Pancreas (tissue), 10 donors: ENCODE data around the gene RCAN1. TPM values are rescaled to one million over a fixed set of nuclear protein-coding genes. Genes with fewer than 3 reads are reported as not detected.

Experiments used
- ATAC-seq, 4 donors: fragments of 200-7000 bp; cut with Tn5 transposase; one replicate each; pipeline versions ENCODE4 v1.8.0 to v1.9.1; 2020; ENCODE audit warnings: mild to moderate bottlenecking in 4 of 4, moderate library complexity in 4 of 4
- DNase-seq, 6 donors: peaks; one replicate each; pipeline ENCODE4 v3.0.0-alpha.2; 2020
- FAIRE-seq: peaks from 2 replicates; lab custom pipeline; 2012; peaks lifted over from hg19 to GRCh38; lab: Jason Lieb, UNC
- H3K27ac ChIP-seq, 4 donors: fragments of 200-600 bp; sonication (generic); 1 replicate in 3 of 4; 2 replicates in 1 of 4; pipeline versions ENCODE4 v1.5.0 to v1.8.0; 2020
- H3K27me3 ChIP-seq, 4 donors: fragments of 200-600 bp; one replicate each; pipeline ENCODE4 v1.8.0; 2021
- H3K36me3 ChIP-seq, 3 donors: fragments of 200-600 bp; sonication (generic) in 1 of 3; one replicate each; pipeline versions ENCODE4 v1.5.0 to v1.8.0; 2020 to 2021
- H3K4me1 ChIP-seq, 3 donors: fragments of 200-600 bp; one replicate each; pipeline ENCODE4 v1.8.0; 2021
- H3K4me3 ChIP-seq, 4 donors: fragments of 200-600 bp; sonication (generic) in 2 of 4; one replicate each; pipeline versions ENCODE4 v1.5.0 to v1.8.0; 2020 to 2021
- H3K9me3 ChIP-seq, 4 donors: fragments of 200-600 bp; one replicate each; pipeline ENCODE4 v1.8.0; 2021
- CTCF ChIP-seq, 4 donors: fragments of 200-600 bp; sonication (generic) in 3 of 4; IDR thresholded peaks; one replicate each; pipeline versions ENCODE4 v1.5.0 to v1.8.0; 2021; ENCODE audit warnings: antibody characterized with exemption in 4 of 4
- WGBS, 2 donors: extraction: QIAGEN DNeasy Blood & Tissue Kit; methylation state at CpG; one replicate each; pipeline ENCODE4 v1.1.7; 2013; 5-methylcytosine and 5-hydroxymethylcytosine counted together
- intact Hi-C, 3 donors: fragments of 100-400 bp; cut with DNase I; formaldehyde crosslinking; loops; one replicate each; pipeline versions ENCODE4 v1.11.1 to v1.14.2; 2022
- polyA plus RNA-seq, 2 donors: library from polyadenylated mRNA; stranded (reverse); fragments of 200-250 nt; gene quantifications; one replicate each; pipeline ENCODE4 v1.2.3, GENCODE V29; 2013
- total RNA-seq, 6 donors: library from RNA; stranded (reverse); fragmentation: NEBNext Ultra II Directional in 4 of 6; extraction: Animal tissue kit (Norgen Biotek cat#: 25700) in 4 of 6; gene quantifications; one replicate each; pipeline versions ENCODE4 v1.2.1 to v1.2.4, GENCODE V29; 2021 to 2023
- donor health status: healthy with polysubstance abuse.
- donor health status: DM: no; HTN: no; CAD: no; lungs with moderate emphysema.
- donor health status: DM: no; HTN: no; CAD: no.
- donor health status: control.
- donor health status: control.
- donor health status: Bipolar disorder and iron deficiency.
- donor health status: DM: yes; HTN: yes; CAD: no.
- donor health status: DM: no; HTN: no; CAD: no.
- donor health status: DM: no; HTN: no; CAD: no.
- donor health status: DM: yes; HTN: yes; CAD: no.

The RCAN1 gene
- total and polyA plus RNA-seq, 8 donors = 9.5 to 19.7 (median 14.7) TPM

GRCh38 chr21:34593423-34593822, 21.5 kb downstream of the RCAN1 start:
- WGBS, 2 donors = 31 to 34% methylated on average over 5 of the region's 5 CpGs
- peak; percentile 19 to 43 (median 30) for ATAC-seq
- Histone ChIP-seq H3K27me3 (no peaks in the 10 kb centered on the region), H3K4me1 (peaks cover 46 to 57% (median 51%) of the 10 kb centered on the region in 3 donors), H3K4me3 (no peak overlapping the region), H3K9me3 (no peaks in the 10 kb centered on the region), H3K36me3 (no peaks in the 10 kb centered on the region), H3K27ac (peak overlapping the region in 3 of 4 donors; percentile 17 to 82 (median 67))
- no peak for TF ChIP-seq CTCF (IDR thresholded peaks at IDR 0.05)
- FAIRE-seq = no peak
- intact Hi-C loops = no loop called here
- DNase-seq = peak in 4 of 6 donors; percentile 29 to 62 (median 50)

- Histone ChIP-seq H3K4me3 (peak overlapping the region in 2 of 4 donors; percentile 8 to 10), H3K27me3 (no peaks in the 10 kb centered on the region), H3K27ac (peak overlapping the region; percentile 18 to 82 (median 43)), H3K9me3 (no peaks in the 10 kb centered on the region), H3K36me3 (no peaks in the 10 kb centered on the region), H3K4me1 (peaks cover 46 to 57% (median 51%) of the 10 kb centered on the region in 3 donors)
- TF ChIP-seq CTCF (IDR thresholded peaks at IDR 0.05) = no peak
- 34 to 35% methylated on average over 17 of the region's 17 CpGs for WGBS, 2 donors
- DNase-seq (peak; percentile 69 to 88 (median 81)), ATAC-seq (peak; percentile 73 to 85 (median 78)), FAIRE-seq (no peak)
- intact Hi-C loops = no loop called here
Observed at GRCh38 chr21:34592120-34592955, 22.6 kb downstream of the RCAN1 start.

DNA sequence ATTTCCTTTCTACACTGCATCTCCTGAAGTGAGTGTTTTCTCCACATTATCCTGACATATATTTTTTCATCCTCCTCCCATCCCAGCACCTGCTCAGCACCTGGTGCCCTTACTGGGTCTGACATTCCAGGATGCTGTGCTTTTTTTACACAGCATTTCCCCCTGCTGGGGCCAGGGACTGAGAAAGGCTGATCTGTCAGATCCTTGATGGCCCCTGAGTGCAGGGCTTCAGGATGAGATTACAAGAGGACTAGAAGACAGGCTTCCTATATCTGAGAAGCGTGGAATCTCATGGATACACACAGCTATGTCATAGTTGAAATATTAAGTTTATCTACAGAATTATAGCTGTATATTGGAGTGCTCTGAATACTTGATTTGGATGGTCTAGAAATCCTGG, 24.4 kb downstream of the RCAN1 start:
- no peaks in the 10 kb centered on the region for H3K36me3 ChIP-seq
- intact Hi-C loops = no loop called here
- FAIRE-seq = no peak
- H3K4me3 ChIP-seq = no peak overlapping the region
- no peaks in the 10 kb centered on the region for H3K9me3 ChIP-seq
- TF ChIP-seq CTCF (IDR thresholded peaks at IDR 0.05) = no peak
- H3K4me1 ChIP-seq = peaks cover 34 to 48% (median 46%) of the 10 kb centered on the region in 3 donors
- 80 to 90% methylated on average over 1 of the region's 1 CpG for WGBS, 2 donors
- H3K27ac ChIP-seq = peak overlapping the region in 3 of 4 donors; percentile 3 to 82 (median 73)
- no peaks in the 10 kb centered on the region for H3K27me3 ChIP-seq
- no peak for DNase-seq
- no peak for ATAC-seq

- H3K36me3 ChIP-seq = no peaks in the 10 kb centered on the region
- ATAC-seq (peak; percentile 52 to 71 (median 61)), DNase-seq (peak in 4 of 6 donors; percentile 48 to 80 (median 70)), FAIRE-seq (no peak)
- peaks cover 27 to 42% (median 39%) of the 10 kb centered on the region in 3 donors for H3K4me1 ChIP-seq
- TF ChIP-seq CTCF (IDR thresholded peaks at IDR 0.05) = no peak
- H3K27ac ChIP-seq = peak overlapping the region; percentile 3 to 82 (median 54)
- WGBS, 2 donors = 47 to 56% methylated on average over 9 of the region's 9 CpGs
- no peak overlapping the region for H3K4me3 ChIP-seq
- intact Hi-C loops = no loop called here
- no peaks in the 10 kb centered on the region for H3K27me3 ChIP-seq
- no peaks in the 10 kb centered on the region for H3K9me3 ChIP-seq
Observed at GRCh38 chr21:34589511-34590282, 25.2 kb downstream of the RCAN1 start.
